Effector memory CD8-positive, alpha-beta T cell (primary cell): ENCODE results near the gene ASIC3.

Experiments
- ATAC-seq: fragments of 150-1000 bp; cut with Tn5 transposase; replicated peaks from 2 replicates; pipeline ENCODE4 v1.10.0; 2021; ENCODE audit warnings: mild to moderate bottlenecking, moderate library complexity
- DNase-seq, 3 experiments: peaks; one replicate each; pipeline ENCODE4 v3.0.0; 2021
- H3K27ac Mint-ChIP-seq, 2 donors: one replicate each; pipeline ENCODE4 v1.8.0; 2022; ENCODE audit warnings: mild to moderate bottlenecking in 2 of 2, mixed read lengths in 2 of 2, moderate library complexity in 2 of 2
- H3K27me3 Mint-ChIP-seq, 2 donors: one replicate each; pipeline ENCODE4 v1.8.0; 2022; ENCODE audit warnings: mixed read lengths in 2 of 2
- H3K36me3 Mint-ChIP-seq: one replicate; pipeline ENCODE4 v1.8.0; 2022; ENCODE audit warnings: mild to moderate bottlenecking, moderate library complexity, mixed read lengths; ENCODE audit not compliant: insufficient read depth
- H3K4me1 Mint-ChIP-seq, 2 donors: one replicate each; pipeline ENCODE4 v1.8.0; 2022; ENCODE audit warnings: low read depth in 2 of 2, mixed read lengths in 2 of 2
- H3K4me3 Mint-ChIP-seq, 2 donors: one replicate each; pipeline ENCODE4 v1.8.0; 2022; ENCODE audit warnings: mild to moderate bottlenecking in 2 of 2, mixed read lengths in 2 of 2, moderate library complexity in 2 of 2
- H3K9me3 Mint-ChIP-seq, 2 donors: one replicate each; pipeline ENCODE4 v1.8.0; 2022; ENCODE audit warnings: mixed read lengths in 2 of 2

Gene ASIC3

DNA sequence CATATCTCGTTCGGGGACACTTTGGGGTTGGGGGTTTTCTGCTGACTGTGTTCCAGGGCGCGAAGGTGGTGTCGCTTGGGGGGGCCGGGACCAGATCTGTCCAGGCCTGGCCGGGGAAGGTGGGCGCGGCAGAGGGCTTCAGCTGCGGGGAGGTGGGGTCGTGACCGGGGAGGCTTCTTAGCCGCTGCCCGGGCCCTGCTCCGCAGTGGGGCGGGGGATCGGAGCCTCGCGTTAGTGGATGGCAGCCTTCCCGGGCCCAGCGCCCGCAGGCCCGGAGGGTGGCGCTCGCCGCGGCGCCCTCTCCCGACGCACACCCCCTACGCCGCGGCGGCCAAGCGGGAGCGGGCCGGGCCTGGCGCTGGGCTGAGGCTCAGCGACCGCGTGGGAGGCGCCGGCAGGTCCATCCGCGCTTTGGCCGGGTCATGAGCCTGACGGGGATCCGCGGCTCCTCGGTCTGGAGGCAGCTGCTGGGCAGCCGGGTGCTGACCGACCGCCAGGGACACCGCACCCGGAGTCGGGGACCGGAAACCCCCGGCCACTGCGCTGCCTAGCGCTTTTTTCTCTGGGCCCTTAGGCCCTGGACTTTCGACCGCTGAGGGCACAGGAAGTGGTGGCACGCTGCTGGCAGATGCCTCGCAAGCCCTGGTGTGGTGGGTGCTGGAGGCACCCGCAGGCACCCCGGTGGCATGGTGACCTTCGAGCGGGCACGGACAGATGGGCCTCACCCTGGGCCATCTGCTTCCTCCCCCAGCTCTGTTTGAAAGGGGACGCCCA, 39.1 kb downstream of the ASIC3 start:
- peak in 1 of 3 experiments; percentile 30 for DNase-seq
- H3K36me3 Mint-ChIP-seq: peaks cover 11% of the 10 kb centered on the region
- ATAC-seq: peak; percentile 15
- H3K4me3 Mint-ChIP-seq: peak overlapping the region; percentile 77 to 83
- peaks cover 27 to 37% of the 10 kb centered on the region in 2 donors for H3K4me1 Mint-ChIP-seq
- H3K27me3 Mint-ChIP-seq: peaks cover 0 to 9% of the 10 kb centered on the region in 2 donors
- H3K27ac Mint-ChIP-seq: peak overlapping the region; percentile 22 to 72
- no peaks in the 10 kb centered on the region for H3K9me3 Mint-ChIP-seq

DNA sequence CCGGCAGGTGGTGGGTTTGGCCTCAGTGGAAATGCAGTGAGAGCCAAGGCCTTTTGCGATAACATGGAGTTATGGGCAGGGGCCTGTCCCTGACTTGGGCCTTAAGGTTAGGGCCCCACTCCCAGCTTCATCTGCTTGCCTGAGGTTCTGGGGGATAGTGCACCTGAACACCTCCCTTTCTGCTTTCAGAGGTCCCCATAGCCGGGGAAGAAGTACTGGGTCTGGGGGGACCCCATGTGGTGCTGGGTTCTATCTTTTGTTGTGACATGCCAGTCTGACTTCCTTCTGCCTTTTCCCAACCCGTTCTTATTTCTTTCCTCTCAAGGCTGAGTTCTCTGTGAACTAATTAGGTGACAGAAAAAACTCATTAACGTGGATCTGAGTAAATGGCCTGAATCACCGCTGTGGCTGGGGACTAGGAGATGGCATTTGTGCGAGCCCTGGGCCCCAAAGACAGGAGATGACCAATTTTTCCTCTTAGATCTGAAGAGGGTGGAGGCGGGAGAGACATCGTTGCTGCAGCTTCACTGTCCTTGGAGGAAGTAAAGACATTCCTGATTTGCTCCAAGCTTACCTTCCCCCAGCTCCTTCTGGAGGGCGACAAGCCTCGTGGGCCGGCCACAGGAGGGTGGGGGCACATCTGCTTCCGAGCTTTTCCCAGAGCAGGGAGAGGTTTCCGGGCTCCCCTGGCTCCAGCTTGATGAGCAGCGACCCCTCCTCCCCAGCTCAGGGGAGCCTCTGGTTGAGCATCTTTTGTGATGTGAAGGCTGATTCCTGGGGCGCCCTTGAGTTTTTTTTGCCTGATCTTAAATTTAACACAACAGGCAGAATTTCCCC, 39.9 kb downstream of the ASIC3 start:
- DNase-seq (no peak), ATAC-seq (no peak)
- Mint-ChIP-seq H3K9me3 (no peaks in the 10 kb centered on the region), H3K4me3 (peak overlapping the region; percentile 54 to 83), H3K4me1 (peaks cover 20 to 31% of the 10 kb centered on the region in 2 donors), H3K36me3 (peaks cover 5% of the 10 kb centered on the region), H3K27me3 (peaks cover 0 to 9% of the 10 kb centered on the region in 2 donors), H3K27ac (peak overlapping the region in 1 of 2 donors; percentile 72)

DNA sequence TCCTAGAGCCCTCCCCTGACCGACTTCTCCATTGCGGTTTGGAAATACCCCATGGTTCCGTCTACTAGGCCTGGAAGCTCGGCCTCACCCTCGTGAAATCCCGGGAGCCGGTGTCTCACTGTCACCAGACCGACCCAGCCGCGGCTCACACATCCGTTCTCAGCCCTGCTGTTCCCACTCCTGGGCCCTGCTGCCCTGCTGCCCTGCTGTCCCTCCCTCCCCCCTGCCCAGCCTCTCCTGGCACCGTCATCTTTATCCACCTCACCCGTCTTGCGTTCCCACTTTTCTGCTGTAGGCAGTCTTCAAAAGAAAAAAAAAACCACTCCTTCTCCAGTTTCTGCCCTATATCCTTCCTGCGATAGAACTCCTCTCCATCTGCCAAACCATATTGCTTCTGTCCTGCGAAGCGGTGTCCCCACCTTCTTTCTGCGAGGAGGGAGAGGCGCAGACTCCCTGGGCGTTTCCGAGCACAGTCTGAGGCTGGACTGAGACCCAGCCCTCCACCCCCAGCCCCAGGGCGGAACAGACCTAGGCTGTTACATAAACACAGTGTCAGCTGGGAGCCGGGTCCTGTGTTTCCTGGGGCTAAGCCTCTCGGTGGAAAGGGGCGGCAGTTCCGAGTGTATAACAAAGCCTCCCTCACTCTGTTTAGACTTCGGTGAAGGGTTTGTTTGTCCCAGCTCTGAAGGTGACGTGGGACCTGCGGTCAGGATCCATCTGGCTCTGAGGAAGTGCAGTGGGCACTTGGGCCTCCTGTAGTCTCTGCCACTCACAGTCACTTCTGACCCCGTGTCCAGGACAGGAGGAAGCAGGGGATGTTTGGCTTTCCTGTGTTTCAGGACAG, 40.7 kb downstream of the ASIC3 start:
- H3K27ac Mint-ChIP-seq: peak overlapping the region in 1 of 2 donors; percentile 30
- peaks cover 5% of the 10 kb centered on the region for H3K36me3 Mint-ChIP-seq
- ATAC-seq (no peak), DNase-seq (no peak)
- H3K27me3 Mint-ChIP-seq: peaks cover 0 to 9% of the 10 kb centered on the region in 2 donors
- H3K4me1 Mint-ChIP-seq: peaks cover 20 to 28% of the 10 kb centered on the region in 2 donors
- H3K9me3 Mint-ChIP-seq: no peaks in the 10 kb centered on the region
- H3K4me3 Mint-ChIP-seq: peak overlapping the region; percentile 33 to 54

DNA sequence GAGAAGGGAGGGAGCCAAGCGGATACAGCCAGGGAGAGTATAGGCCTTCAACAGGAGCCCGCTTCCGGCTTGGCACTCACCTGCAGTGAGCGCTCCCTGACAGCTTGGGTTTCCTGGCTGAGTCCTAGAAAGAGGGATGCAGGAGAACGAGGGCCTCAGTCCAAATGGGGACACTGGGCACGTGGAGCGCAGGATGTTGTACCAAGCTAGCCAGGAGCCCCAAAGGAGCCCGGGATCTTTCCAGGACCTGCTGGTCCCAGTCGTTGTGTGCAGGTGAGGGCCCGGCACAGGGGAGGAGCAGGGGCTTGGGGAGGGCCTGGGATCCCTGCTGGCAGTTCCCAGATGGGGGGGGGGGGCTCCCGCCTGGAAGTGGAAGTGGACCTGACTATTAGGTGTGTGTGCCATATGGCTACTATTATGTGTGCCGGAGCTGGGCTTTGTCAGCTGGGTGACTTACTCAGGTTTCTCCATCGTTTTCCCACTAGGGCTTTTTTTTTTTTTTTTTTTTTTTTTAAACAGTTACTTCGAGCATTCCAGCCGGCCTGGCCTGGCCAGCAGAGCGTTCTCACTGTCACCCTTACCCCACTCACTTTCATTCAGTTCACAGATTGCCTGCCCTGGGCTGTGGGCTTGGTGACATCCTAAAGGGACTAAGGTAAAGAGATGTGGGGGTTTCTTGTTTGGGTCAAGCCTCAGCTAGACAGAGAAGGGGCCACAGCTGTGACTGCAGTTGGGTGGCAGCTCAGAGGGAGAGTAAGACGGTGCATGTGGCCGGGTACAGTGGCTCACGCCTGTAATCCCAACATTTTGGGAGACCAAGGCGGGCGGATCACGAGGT, 41.8 kb downstream of the ASIC3 start:
- H3K27me3 Mint-ChIP-seq: peaks cover 0 to 5% of the 10 kb centered on the region in 2 donors
- DNase-seq (no peak), ATAC-seq (no peak)
- H3K4me1 Mint-ChIP-seq: peaks cover 15 to 24% of the 10 kb centered on the region in 2 donors
- no peak overlapping the region for H3K27ac Mint-ChIP-seq
- peaks cover 8% of the 10 kb centered on the region for H3K36me3 Mint-ChIP-seq
- H3K9me3 Mint-ChIP-seq: no peaks in the 10 kb centered on the region
- no peak overlapping the region for H3K4me3 Mint-ChIP-seq

DNA sequence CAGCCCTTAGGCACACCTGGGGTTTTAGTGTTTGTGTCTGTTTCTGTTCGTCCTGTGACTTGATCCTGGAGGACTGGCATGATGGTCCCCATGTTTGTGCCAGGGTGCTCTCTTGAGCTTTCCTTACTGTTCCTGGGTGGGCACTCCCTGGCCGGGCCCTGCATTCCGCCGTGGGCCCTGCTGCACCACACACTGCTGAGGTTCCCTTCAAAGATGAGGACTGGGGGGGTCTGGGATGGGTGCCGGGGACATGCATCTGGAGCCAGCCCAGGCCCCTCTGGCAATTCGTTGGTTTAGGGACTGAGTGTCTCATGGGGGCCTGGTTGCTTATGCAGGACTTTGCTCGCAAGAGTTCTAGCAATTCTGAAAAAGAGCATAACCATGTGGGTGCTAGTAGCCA, 42.7 kb downstream of the ASIC3 start:
- H3K4me1 Mint-ChIP-seq: peaks cover 6 to 16% of the 10 kb centered on the region in 2 donors
- no peak for DNase-seq
- no peaks in the 10 kb centered on the region for H3K9me3 Mint-ChIP-seq
- H3K36me3 Mint-ChIP-seq: peaks cover 8% of the 10 kb centered on the region
- H3K27ac Mint-ChIP-seq: no peak overlapping the region
- H3K27me3 Mint-ChIP-seq: no peaks in the 10 kb centered on the region
- H3K4me3 Mint-ChIP-seq: no peak overlapping the region
- ATAC-seq: no peak

DNA sequence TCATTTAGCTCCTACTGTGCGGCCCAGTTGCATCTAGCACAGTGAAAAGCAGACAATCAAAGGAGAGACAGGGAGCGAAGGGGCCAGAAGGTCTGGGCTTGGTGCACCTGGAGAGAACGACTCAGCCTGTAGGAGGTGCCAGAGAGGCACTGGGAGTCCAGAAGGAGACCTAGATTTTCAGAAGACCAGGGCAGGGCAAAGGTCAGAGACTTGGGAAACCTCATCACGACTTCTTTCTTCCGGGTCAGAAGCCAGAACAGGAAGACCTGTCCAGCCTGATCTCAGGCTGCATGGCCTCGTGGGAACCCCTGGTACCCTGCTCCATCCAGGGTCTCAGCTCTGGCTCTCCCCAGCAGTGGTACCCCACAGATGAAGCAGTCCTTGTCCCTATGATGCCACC, 43.1 kb downstream of the ASIC3 start:
- ATAC-seq (no peak), DNase-seq (no peak)
- Mint-ChIP-seq H3K27ac (no peak overlapping the region), H3K27me3 (no peaks in the 10 kb centered on the region), H3K36me3 (peaks cover 8% of the 10 kb centered on the region), H3K9me3 (no peaks in the 10 kb centered on the region), H3K4me1 (peaks cover 6 to 16% of the 10 kb centered on the region in 2 donors), H3K4me3 (no peak overlapping the region)

DNA sequence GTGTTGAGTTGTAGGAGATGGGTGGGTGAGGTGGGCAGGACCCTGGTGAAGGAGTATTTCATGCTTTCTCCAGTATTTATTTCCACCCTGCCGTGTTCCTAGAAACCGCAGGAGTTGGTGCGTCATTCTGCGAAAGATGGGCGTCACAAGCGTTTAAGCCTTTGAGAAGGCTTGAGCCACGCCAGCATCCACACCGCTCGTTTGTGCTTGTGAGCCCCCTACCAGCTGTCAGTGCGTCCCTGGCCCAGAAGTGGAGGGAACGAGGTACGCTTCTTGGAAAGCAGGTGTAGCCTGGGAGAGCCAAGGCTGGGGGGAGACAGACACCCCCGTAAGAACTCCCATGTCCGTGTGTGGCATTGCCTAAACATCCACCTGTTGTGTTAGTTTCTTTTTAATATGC, 43.7 kb downstream of the ASIC3 start:
- Mint-ChIP-seq H3K27me3 (no peaks in the 10 kb centered on the region), H3K4me3 (no peak overlapping the region), H3K27ac (no peak overlapping the region), H3K4me1 (peaks cover 6 to 16% of the 10 kb centered on the region in 2 donors), H3K36me3 (peaks cover 7% of the 10 kb centered on the region), H3K9me3 (no peaks in the 10 kb centered on the region)
- ATAC-seq: no peak
- no peak for DNase-seq

DNA sequence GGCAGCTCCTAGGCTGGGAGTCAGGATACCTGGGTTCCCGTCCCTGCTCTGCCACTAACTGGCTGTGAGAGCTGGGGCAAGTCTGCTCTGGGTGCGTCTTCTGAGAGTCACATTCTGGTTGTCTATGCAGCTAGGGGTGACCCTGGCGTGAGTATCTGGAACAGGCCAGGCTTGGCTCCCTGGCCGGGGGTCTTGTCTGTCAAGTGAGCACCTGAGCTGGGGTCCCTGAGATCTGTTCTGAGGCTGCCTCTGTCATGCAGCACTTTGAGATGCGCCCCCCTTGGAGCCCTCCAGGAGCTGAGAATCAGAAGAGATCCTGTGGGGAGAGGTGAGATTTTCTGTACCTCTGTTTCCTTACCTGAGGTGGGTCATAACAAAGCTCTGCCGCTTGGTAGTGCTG, 45.4 kb downstream of the ASIC3 start:
- ATAC-seq (no peak), DNase-seq (no peak)
- Mint-ChIP-seq H3K9me3 (no peaks in the 10 kb centered on the region), H3K27me3 (no peaks in the 10 kb centered on the region), H3K4me1 (peaks cover 6 to 10% of the 10 kb centered on the region in 2 donors), H3K27ac (no peak overlapping the region), H3K4me3 (no peak overlapping the region), H3K36me3 (peaks cover 3% of the 10 kb centered on the region)

DNA sequence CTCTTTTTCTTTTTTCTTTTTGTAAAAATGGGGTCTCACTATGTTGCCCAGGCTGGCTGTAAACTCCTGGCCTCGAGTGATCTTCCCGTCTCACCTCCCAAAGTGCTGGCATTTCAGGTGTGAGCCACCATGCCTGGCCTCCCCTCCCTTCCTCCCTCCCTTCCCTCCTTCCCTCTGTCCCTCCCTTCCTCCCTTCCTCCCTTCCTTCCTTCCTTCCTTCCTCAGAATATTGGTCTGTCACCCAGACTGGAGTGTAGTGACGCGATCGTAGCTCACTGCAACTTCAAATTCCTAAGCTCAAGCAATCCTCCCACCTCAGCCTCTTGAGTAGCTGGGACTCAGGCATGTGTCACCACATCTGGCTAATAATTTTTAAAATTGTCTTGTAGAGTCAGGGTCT, 46.3 kb downstream of the ASIC3 start:
- Mint-ChIP-seq H3K4me3 (no peak overlapping the region), H3K9me3 (no peaks in the 10 kb centered on the region), H3K27ac (no peak overlapping the region), H3K36me3 (peaks cover 3% of the 10 kb centered on the region), H3K27me3 (no peaks in the 10 kb centered on the region), H3K4me1 (peaks cover 4 to 5% of the 10 kb centered on the region in 2 donors)
- no peak for ATAC-seq
- DNase-seq: no peak

DNA sequence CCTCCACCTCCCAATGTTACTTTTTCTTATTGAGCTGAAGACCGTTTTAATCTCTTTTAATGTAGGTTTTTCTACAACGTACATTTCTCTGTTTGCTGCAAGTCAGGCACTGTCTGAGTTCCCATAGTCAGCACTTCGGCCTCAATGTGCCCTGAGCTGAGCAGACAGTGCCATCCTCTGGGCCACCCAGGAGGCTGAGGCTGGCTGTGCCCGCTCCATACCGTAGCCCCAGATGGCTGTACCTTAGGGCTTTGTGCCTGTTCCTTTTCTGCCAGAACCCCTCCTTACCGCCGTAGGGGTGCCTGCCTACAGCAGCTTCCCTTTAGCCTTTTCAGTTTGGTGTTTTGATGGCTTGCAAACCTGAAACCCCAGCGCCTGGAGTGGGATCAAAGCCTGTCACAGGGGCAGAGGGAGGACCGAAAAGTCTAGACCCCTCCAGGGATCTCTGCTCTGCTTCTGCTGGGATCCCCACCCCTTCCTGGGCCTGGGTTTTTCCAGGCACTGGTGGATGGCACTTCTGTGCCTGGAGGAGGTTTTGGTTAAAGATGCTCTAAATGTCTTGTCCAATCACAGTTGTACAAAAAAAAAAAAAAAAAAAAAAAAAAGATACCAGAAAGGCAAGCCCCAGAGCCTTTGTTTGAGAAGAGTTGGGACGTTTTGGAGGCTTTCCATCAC, 46.9 kb downstream of the ASIC3 start:
- Mint-ChIP-seq H3K9me3 (no peaks in the 10 kb centered on the region), H3K27me3 (no peaks in the 10 kb centered on the region), H3K36me3 (peaks cover 3% of the 10 kb centered on the region), H3K4me3 (no peak overlapping the region), H3K27ac (no peak overlapping the region), H3K4me1 (peaks cover 0 to 2% of the 10 kb centered on the region in 2 donors)
- DNase-seq: no peak
- ATAC-seq: no peak

DNA sequence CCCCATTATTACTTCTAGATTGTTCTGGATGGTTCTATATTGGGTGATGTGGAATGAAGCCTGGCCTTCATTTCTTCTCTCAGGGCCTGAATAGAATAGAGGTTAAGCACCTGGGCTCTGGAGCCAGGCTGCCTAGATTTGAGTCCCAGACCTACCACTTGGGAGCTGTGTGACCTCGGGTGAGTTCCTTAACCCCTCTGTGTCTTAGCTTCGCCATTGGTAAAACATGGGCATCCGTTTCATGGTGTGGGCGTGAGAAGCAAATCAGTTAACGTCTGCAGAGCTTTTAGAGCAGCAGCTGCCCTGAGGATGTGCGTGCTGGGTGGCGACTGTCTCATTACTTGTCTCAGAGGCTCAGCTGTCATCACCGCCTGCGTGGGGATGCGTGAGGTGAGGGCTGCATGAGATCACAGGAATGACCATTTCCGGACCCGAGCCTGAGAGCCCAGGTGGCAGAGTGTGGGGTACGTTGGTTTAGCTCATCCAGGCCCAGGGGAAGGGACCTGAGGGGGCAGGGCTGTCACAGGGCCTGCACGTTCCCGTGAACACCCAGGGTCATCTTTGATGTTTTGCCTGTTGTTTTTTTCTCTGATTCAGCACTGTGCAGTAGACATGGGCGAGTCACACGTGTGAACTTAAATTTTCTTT, 47.6 kb downstream of the ASIC3 start:
- DNase-seq (no peak), ATAC-seq (no peak)
- H3K4me1 Mint-ChIP-seq: peaks cover 0 to 3% of the 10 kb centered on the region in 2 donors
- H3K4me3 Mint-ChIP-seq: no peak overlapping the region
- peak overlapping the region in 1 of 2 donors; percentile 10 for H3K27ac Mint-ChIP-seq
- H3K9me3 Mint-ChIP-seq: no peaks in the 10 kb centered on the region
- H3K27me3 Mint-ChIP-seq: no peaks in the 10 kb centered on the region
- H3K36me3 Mint-ChIP-seq: peaks cover 4% of the 10 kb centered on the region
